GM19468 (cell line): Measurements from ENCODE around the gene ZNF598.
"Not testable (repeated sequence)": the region's sequence is repeated elsewhere in the genome, so short reads cannot be mapped to it uniquely, and the experiment has no call there.

Source experiments
- ATAC-seq: cut with Tn5 transposase; IDR thresholded peaks from one replicate; pipeline ENCODE4 v1.9.1; 2021; ENCODE audit warnings: mild to moderate bottlenecking, moderate library complexity, moderate number of reproducible peaks; ENCODE audit not compliant: unreplicated experiment; ENCODE audit errors: extremely low read depth

Gene ZNF598

GRCh38 chr16:2040787-2041522, 31.3 kb upstream of the ZNF598 start:
- ATAC-seq, result no peak

- no peak for ATAC-seq
Observed at GRCh38 chr16:2040041-2040786, 30.6 kb upstream of the ZNF598 start.

- no peak for ATAC-seq
Observed at GRCh38 chr16:2039274-2040031, 29.8 kb upstream of the ZNF598 start.

GRCh38 chr16:2038382-2039231, 29.0 kb upstream of the ZNF598 start:
- no peak for ATAC-seq

GRCh38 chr16:2037647-2038381, 28.2 kb upstream of the ZNF598 start:
- no peak for ATAC-seq

GRCh38 chr16:2037115-2037514, 27.5 kb upstream of the ZNF598 start:
- ATAC-seq, result no peak

GRCh38 chr16:2036200-2036966, 26.8 kb upstream of the ZNF598 start:
- ATAC-seq, result no peak

- ATAC-seq, result no peak
Observed at GRCh38 chr16:2035431-2036199, 26.0 kb upstream of the ZNF598 start.

GRCh38 chr16:2034696-2035430, 25.2 kb upstream of the ZNF598 start:
- no peak for ATAC-seq

GRCh38 chr16:2033909-2034695, 24.5 kb upstream of the ZNF598 start:
- ATAC-seq, result not testable (repeated sequence)

GRCh38 chr16:2033057-2033908, 23.7 kb upstream of the ZNF598 start:
- ATAC-seq, result no peak

- no peak for ATAC-seq
Observed at GRCh38 chr16:2032285-2033056, 22.9 kb upstream of the ZNF598 start.

GRCh38 chr16:2031081-2031577, 21.5 kb upstream of the ZNF598 start:
- ATAC-seq, result no peak

GRCh38 chr16:2030036-2030435, 20.4 kb upstream of the ZNF598 start:
- ATAC-seq, result no peak

GRCh38 chr16:2029350-2029749, 19.7 kb upstream of the ZNF598 start:
- no peak for ATAC-seq
